ENCODE data around the gene RNF166. TPM values are rescaled to one million over a fixed set of nuclear protein-coding genes. Genes with fewer than 3 reads are reported as not detected.

Gene RNF166
- total and polyA plus RNA-seq, 2 donors (not counting 3 experiments of a cell fraction or from before 2014, with no cell fraction given), result 27.6 to 38.8 TPM

DNA sequence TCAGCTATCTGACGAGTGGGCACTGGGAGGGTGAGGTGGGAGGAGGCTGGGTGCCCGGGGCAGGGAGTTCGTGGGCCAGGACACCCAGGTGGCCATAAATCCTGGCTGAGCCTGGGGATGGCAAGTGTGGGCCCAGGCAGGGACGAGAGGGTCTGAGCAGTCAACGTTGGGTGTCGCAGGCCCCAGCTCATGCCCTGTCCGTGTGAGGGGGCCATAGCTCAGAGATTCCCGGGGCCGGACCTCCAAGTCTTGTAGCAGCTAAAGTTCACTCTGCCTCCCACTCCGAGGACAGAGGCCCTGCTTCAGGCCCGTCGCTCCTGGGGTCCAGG, 34.5 kb upstream of the RNF166 start:
- POLR2A ChIA-PET, result no interaction called here

More for the DNA sequence above, 34.5 kb upstream of the RNF166 start:
- Histone ChIP-seq H3K9me3 (replicated peaks; ENCODE audit: control insufficient read depth, insufficient read depth, low read length) (no peaks in the 10 kb centered on the region), H3K4me1 (ENCODE audit: control insufficient read depth, extremely low read depth, insufficient read depth, low read length) (peaks cover 1% of the 10 kb centered on the region), H3K27me3 (ENCODE audit: control insufficient read depth in 2 of 2, insufficient read depth in 2 of 2, low read length in 2 of 2) (no peaks in the 10 kb centered on the region), H3K4me2 (ENCODE audit: insufficient read depth, low read length) (no peak overlapping the region), H3K79me2 (ENCODE audit: control insufficient read depth, insufficient read depth, low read length) (peaks cover 14% of the 10 kb centered on the region), H3K36me3 (ENCODE audit: control insufficient read depth in 2 of 2, extremely low read depth in 1 of 2, insufficient read depth in 2 of 2, low read length in 2 of 2) (peaks cover 2 to 36% of the 10 kb centered on the region in 2 experiments), H2AFZ (ENCODE audit: low read depth, low read length) (no peak overlapping the region), H3K27ac (ENCODE audit: insufficient read depth, low read depth, low read length) (no peak overlapping the region), H4K20me1 (replicated peaks; ENCODE audit: control insufficient read depth, extremely low read depth, insufficient read depth, low read length) (no peaks in the 10 kb centered on the region), H3K9me1 (replicated peaks; ENCODE audit: control insufficient read depth, extremely low read depth, insufficient read depth, low read length) (no peaks in the 10 kb centered on the region), H3K9ac (replicated peaks; ENCODE audit: extremely low read depth, insufficient read depth, low read length) (no peak overlapping the region), H3K4me3 (replicated peaks in 1 of 3; ENCODE audit: insufficient read depth in 1 of 3, low read depth in 1 of 3, low read length in 3 of 3) (no peak overlapping the region)
- FAIRE-seq (no peak), DNase-seq (ENCODE audit: low read depth, low spot score) (no peak)
- TF ChIP-seq GATA2 (IDR thresholded peaks at IDR 0.05; ENCODE audit: insufficient read depth, insufficient read length, low read depth, low read length) (no peak), FOS (IDR thresholded peaks at IDR 0.05; ENCODE audit: borderline replicate concordance, insufficient read depth, low read length) (no peak), POLR2A (IDR thresholded peaks at IDR 0.05; ENCODE audit: low read depth, low read length) (no peak), EZH2 (IDR thresholded peaks at IDR 0.05; ENCODE audit: borderline replicate concordance, low read depth, low read length, severe bottlenecking) (no peak), JUN (IDR thresholded peaks at IDR 0.05; ENCODE audit: borderline replicate concordance, insufficient read depth, insufficient read length, low read depth) (no peak), MYC (IDR thresholded peaks at IDR 0.05; ENCODE audit: low read depth, low read length) (no peak)
- TF ChIP-seq, protein P1, sequence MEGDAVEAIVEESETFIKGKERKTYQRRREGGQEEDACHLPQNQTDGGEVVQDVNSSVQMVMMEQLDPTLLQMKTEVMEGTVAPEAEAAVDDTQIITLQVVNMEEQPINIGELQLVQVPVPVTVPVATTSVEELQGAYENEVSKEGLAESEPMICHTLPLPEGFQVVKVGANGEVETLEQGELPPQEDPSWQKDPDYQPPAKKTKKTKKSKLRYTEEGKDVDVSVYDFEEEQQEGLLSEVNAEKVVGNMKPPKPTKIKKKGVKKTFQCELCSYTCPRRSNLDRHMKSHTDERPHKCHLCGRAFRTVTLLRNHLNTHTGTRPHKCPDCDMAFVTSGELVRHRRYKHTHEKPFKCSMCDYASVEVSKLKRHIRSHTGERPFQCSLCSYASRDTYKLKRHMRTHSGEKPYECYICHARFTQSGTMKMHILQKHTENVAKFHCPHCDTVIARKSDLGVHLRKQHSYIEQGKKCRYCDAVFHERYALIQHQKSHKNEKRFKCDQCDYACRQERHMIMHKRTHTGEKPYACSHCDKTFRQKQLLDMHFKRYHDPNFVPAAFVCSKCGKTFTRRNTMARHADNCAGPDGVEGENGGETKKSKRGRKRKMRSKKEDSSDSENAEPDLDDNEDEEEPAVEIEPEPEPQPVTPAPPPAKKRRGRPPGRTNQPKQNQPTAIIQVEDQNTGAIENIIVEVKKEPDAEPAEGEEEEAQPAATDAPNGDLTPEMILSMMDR (IDR thresholded peaks at IDR 0.05; ENCODE audit: extremely low read depth in 1 of 2, insufficient read depth in 1 of 2, low read depth in 1 of 2, low read length in 2 of 2), result no peak
- dilution Hi-C loops (cut with MboI; ENCODE audit: extremely low pct_ligation_motif_present, low sequenced_read_pairs), result no loop called here
- no TSS peak for BruUV-seq (replicated peaks)
- intact Hi-C loops (cut with micrococcal nuclease), result no loop called here
- CTCF ChIA-PET, result interaction anchor here (1.5 to 7.3 kb wide), 2 partner anchors 41 to 47 kb away, joined by 4 to 165 read pairs; partner anchors contain the start of gene PIEZO1

Data from endothelial cell of umbilical vein (primary cell).